Prostate gland (tissue), 2 donors: Measurements from ENCODE around the gene PTGDR. TPM values are rescaled to one million over a fixed set of nuclear protein-coding genes. Genes with fewer than 3 reads are reported as not detected.

Source experiments
- DNase-seq: peaks from one replicate; pipeline ENCODE4 v3.0.0-alpha.2; 2019; ENCODE audit warnings: low spot score
- H3K27ac ChIP-seq, 2 donors: fragments of 200-600 bp; sonication (generic); 2 replicates each; pipeline ENCODE4 v1.5.1; 2017 to 2019
- H3K27me3 ChIP-seq: fragments of 200-600 bp; sonication (generic); replicated peaks from 2 replicates; pipeline ENCODE4 v1.5.1; 2019; ENCODE audit not compliant: insufficient read depth
- H3K36me3 ChIP-seq, 2 donors: fragments of 200-600 bp; sonication (generic); 1 replicate in 1 of 2; 2 replicates in 1 of 2; pipeline versions ENCODE4 v1.5.1 to v1.8.1; 2017 to 2019
- H3K4me1 ChIP-seq: fragments of 200-600 bp; sonication (generic); replicated peaks from 2 replicates; pipeline ENCODE4 v1.5.1; 2019
- H3K4me3 ChIP-seq, 2 donors: fragments of 200-600 bp; sonication (generic); 2 replicates each; pipeline ENCODE4 v1.5.1; 2017 to 2019
- H3K9me3 ChIP-seq: fragments of 200-600 bp; sonication (generic); 2 replicates; pipeline ENCODE4 v1.5.1; 2017
- POLR2A ChIP-seq: fragments of 450-650 bp; IDR thresholded peaks from one replicate; pipeline ENCODE4 v1.6.1; 2016; ENCODE audit warnings: antibody characterized with exemption, mild to moderate bottlenecking
- POLR2AphosphoS5 ChIP-seq: sonication (generic); formaldehyde crosslinking; IDR thresholded peaks from one replicate; pipeline ENCODE4 v1.6.1; 2017; ENCODE audit warnings: antibody characterized with exemption
- WGBS: methylation state at CpG from one replicate; pipeline ENCODE4 v1.1.5; 2018; 5-methylcytosine and 5-hydroxymethylcytosine counted together
- intact Hi-C: fragments of 100-400 bp; cut with DNase I; formaldehyde crosslinking; loops from one replicate; pipeline ENCODE4 v1.14.2; 2022
- total RNA-seq, 2 donors: library from RNA; depleted of rRNA; stranded (reverse); fragments of >200 nt; gene quantifications; one replicate each; pipeline ENCODE4 v1.1.0, GENCODE V29; 2016
- TF ChIP-seq, protein P1 (sequence below), 4 experiments: fragments of 200-600 bp in 2 of 4; fragments of 450-650 bp in 2 of 4; sonication (generic) in 2 of 4; IDR thresholded peaks; 1 replicate in 3 of 4; 2 replicates in 1 of 4; pipeline ENCODE4 v1.5.1; 2016 to 2019; ENCODE audit warnings: antibody characterized with exemption in 4 of 4, mild to moderate bottlenecking in 2 of 4, moderate library complexity in 2 of 4

The PTGDR gene
- total RNA-seq, 2 donors from 2014 or later: 0.55 to 0.74 TPM

DNA sequence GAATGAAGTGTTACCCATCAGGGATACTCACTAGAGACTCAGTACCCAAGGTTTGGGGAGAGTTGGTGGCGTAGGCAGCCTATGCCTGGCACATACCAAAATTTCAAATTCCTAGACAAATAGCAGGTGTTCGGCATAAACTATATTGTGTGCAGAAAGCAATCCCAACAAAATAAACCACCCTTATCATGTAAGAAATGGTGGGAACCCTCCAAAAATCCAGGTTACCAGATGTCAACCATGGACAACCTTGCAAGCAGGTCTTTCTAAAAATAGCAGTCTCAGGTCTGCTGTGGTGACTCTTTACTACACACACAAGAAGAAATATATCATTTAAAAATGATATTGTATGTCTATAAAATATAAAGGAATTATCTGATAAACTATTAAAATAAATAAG, 28.9 kb downstream of the PTGDR start:
- intact Hi-C loops: no loop called here
- no peaks in the 10 kb centered on the region for H3K27me3 ChIP-seq
- 92% methylated on average over 2 of the region's 2 CpGs for WGBS
- no peaks in the 10 kb centered on the region for H3K4me1 ChIP-seq
- H3K4me3 ChIP-seq: no peak overlapping the region
- H3K27ac ChIP-seq: no peak overlapping the region
- DNase-seq: no peak
- no peaks in the 10 kb centered on the region for H3K36me3 ChIP-seq
- H3K9me3 ChIP-seq: no peaks in the 10 kb centered on the region
- TF ChIP-seq POLR2AphosphoS5 (no peak), POLR2A (no peak)
- TF ChIP-seq, protein P1, sequence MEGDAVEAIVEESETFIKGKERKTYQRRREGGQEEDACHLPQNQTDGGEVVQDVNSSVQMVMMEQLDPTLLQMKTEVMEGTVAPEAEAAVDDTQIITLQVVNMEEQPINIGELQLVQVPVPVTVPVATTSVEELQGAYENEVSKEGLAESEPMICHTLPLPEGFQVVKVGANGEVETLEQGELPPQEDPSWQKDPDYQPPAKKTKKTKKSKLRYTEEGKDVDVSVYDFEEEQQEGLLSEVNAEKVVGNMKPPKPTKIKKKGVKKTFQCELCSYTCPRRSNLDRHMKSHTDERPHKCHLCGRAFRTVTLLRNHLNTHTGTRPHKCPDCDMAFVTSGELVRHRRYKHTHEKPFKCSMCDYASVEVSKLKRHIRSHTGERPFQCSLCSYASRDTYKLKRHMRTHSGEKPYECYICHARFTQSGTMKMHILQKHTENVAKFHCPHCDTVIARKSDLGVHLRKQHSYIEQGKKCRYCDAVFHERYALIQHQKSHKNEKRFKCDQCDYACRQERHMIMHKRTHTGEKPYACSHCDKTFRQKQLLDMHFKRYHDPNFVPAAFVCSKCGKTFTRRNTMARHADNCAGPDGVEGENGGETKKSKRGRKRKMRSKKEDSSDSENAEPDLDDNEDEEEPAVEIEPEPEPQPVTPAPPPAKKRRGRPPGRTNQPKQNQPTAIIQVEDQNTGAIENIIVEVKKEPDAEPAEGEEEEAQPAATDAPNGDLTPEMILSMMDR (IDR thresholded peaks at IDR 0.05): no peak

DNA sequence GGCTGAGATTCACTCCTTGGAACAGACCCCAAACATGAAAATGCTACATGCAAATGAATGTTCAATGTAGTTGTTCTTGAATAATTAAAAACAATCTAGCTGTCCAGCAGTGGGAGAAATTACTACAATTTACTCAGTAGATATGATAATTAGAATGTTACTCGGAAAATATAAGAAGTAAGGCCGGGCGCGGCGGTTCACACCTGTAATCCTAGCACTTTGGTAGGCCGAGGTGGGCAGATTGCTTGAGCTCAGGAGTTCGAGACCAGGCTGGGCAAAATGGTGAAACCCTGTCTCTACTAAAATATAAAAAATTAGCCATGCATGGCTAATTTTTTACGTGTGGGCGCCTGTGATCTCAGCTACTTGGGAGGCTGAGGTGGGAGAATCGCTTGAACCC, 31.3 kb downstream of the PTGDR start:
- DNase-seq: no peak
- 94% methylated on average over 10 of the region's 10 CpGs for WGBS
- no peak for TF ChIP-seq POLR2AphosphoS5
- TF ChIP-seq, protein P1 (IDR thresholded peaks at IDR 0.05): no peak
- no peak for TF ChIP-seq POLR2A
- intact Hi-C loops: no loop called here
- Histone ChIP-seq H3K27ac (no peak overlapping the region), H3K4me3 (no peak overlapping the region), H3K27me3 (no peaks in the 10 kb centered on the region), H3K4me1 (no peaks in the 10 kb centered on the region), H3K9me3 (no peaks in the 10 kb centered on the region), H3K36me3 (no peaks in the 10 kb centered on the region)

DNA sequence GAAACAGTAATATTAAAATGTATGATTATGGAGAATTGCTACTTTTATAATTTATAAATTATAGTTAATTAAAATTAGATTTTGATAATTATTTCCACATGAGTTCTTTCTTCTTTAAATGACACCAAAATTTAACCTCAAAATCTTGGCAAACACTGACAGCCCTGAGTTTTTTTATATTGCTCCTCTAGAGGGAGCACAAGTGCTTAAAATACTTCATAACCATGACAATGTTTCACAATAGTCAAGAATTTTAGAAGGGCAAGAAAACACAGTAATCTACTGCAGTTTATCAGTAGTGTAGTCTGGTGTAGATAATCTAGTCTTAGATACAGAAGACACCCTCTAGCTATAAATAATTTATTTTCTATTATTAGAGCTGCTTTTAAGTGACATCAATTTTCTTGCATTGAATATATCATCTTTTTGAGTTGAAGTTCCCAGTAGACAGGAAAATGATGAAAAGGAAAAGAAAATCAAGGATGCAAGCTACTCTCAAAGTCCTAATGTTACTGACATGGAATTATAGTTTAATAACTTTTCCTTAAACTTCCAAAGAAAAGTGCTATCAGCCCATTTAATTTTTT, 32.3 kb downstream of the PTGDR start:
- intact Hi-C loops: loop anchor here (2.0 to 10.0 kb wide), 2 partner anchors 173 to 395 kb away; partner anchors contain the start of gene ERO1A
- Histone ChIP-seq H3K4me1 (no peaks in the 10 kb centered on the region), H3K27me3 (no peaks in the 10 kb centered on the region), H3K27ac (no peak overlapping the region), H3K4me3 (no peak overlapping the region), H3K36me3 (no peaks in the 10 kb centered on the region), H3K9me3 (no peaks in the 10 kb centered on the region)
- TF ChIP-seq, protein P1 (IDR thresholded peaks at IDR 0.05): peak; percentile 43 to 83 (median 68)
- TF ChIP-seq POLR2A: no peak
- no peak for DNase-seq

DNA sequence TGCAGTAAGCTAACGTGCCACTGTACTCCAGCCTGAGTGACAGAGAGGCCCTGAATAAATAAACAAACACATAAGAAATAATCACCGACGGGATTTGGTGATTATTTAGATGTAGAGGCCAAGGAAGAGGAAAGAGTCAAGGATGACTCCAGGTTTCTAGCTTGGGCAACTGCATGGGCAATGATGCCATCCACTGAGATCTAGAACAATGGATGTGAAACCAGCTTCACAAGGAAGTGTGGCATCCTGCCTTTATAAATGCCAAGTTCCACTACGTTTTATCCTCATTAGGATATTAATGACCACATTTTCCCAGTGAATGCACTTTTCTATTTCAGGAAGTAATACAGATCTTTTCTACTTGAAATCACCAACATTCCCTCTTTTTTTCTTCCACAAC, 35.7 kb downstream of the PTGDR start:
- no peak for DNase-seq
- 76% methylated on average over 4 of the region's 4 CpGs for WGBS
- no peaks in the 10 kb centered on the region for H3K27me3 ChIP-seq
- H3K4me1 ChIP-seq: no peaks in the 10 kb centered on the region
- no peak overlapping the region for H3K4me3 ChIP-seq
- H3K36me3 ChIP-seq: no peaks in the 10 kb centered on the region
- no peak overlapping the region for H3K27ac ChIP-seq
- TF ChIP-seq POLR2A (no peak), POLR2AphosphoS5 (no peak)
- TF ChIP-seq, protein P1 (IDR thresholded peaks at IDR 0.05): no peak
- intact Hi-C loops: loop anchor here (10.0 kb wide), 1 partner anchor 392 kb away; the partner anchor contains the start of gene ERO1A
- H3K9me3 ChIP-seq: no peaks in the 10 kb centered on the region

DNA sequence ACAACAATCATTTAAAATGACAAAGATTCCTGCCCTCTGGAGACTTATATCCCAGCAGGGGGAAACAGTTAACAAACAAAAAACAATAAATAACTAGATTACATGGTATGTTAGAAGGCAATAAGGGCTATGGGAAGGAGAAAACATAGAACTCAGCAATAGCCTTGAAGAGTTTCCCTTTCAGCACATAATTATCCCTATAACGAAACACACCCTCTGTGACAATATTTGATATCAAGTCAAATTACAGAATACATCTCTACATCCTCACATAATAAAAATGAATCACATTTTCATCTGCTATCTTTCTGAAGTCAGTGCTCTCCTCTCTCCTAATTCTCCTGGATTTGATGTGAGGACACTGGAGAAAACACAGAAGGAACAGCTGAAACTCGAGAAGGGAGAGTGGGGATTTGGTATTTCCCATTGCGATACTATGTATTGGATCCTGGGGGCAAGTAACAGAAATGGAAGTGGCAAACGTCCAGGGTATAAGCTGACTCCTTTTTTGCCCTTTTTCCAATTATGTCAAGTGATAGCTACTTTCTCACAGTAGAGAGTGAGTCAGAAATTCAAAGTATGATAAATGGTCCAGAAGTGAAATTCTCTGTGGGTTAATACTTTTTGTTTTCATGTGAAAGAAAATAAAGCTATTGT, 36.9 kb downstream of the PTGDR start:
- WGBS: 85% methylated on average over 4 of the region's 4 CpGs
- Histone ChIP-seq H3K9me3 (no peaks in the 10 kb centered on the region), H3K27me3 (no peaks in the 10 kb centered on the region), H3K4me1 (no peaks in the 10 kb centered on the region), H3K27ac (no peak overlapping the region), H3K4me3 (no peak overlapping the region), H3K36me3 (no peaks in the 10 kb centered on the region)
- no peak for TF ChIP-seq POLR2A
- TF ChIP-seq POLR2AphosphoS5: no peak
- TF ChIP-seq, protein P1 (IDR thresholded peaks at IDR 0.05): no peak
- intact Hi-C loops: loop anchor here (10.0 kb wide), 1 partner anchor 390 kb away; the partner anchor contains the start of gene ERO1A
- DNase-seq: no peak
